Measurements from ENCODE around the gene SLC6A2. TPM values are rescaled to one million over a fixed set of nuclear protein-coding genes. Genes with fewer than 3 reads are reported as not detected.

Gene SLC6A2
- total and polyA plus RNA-seq, 2 of the 13 experiments (the other 11 are each of a cell fraction or from before 2014, with no cell fraction given) = 0.62 to 0.66 TPM

- no peak for TF ChIP-seq THAP7 (CRISPR knock-in tag; IDR thresholded peaks at IDR 0.05)
- TF ChIP-seq SKIL (CRISPR knock-in tag; IDR thresholded peaks at IDR 0.05; ENCODE audit: borderline replicate concordance) = no peak
- TF ChIP-seq FOSL2 (CRISPR knock-in tag; IDR thresholded peaks at IDR 0.05) = no peak
- no peak for TF ChIP-seq FOXM1 (CRISPR knock-in tag; IDR thresholded peaks at IDR 0.05)
- no peak for TF ChIP-seq ZFAT (CRISPR knock-in tag; conservative IDR thresholded peaks at IDR 0.05)
- TF ChIP-seq ZFP90 (CRISPR knock-in tag; IDR thresholded peaks at IDR 0.05; ENCODE audit: borderline replicate concordance) = no peak
- TF ChIP-seq TSC22D2 (CRISPR knock-in tag; IDR thresholded peaks at IDR 0.05; ENCODE audit: borderline replicate concordance) = no peak
- no peak for TF ChIP-seq TGIF2 (CRISPR knock-in tag; IDR thresholded peaks at IDR 0.05)
- no peak for TF ChIP-seq E2F2 (CRISPR knock-in tag; IDR thresholded peaks at IDR 0.05; ENCODE audit: borderline replicate concordance)
- no peak for TF ChIP-seq FOXA1 (IDR thresholded peaks at IDR 0.05)
- no peak for TF ChIP-seq FOXA1 (CRISPR knock-in tag; IDR thresholded peaks at IDR 0.05)
- peak; percentile 54 for TF ChIP-seq ZNF282 (IDR thresholded peaks at IDR 0.05; ENCODE audit: partially characterized antibody)
- TF ChIP-seq ZNF782 (CRISPR knock-in tag; IDR thresholded peaks at IDR 0.05; ENCODE audit: borderline replicate concordance) = no peak
- TF ChIP-seq HES4 (CRISPR knock-in tag; IDR thresholded peaks at IDR 0.05; ENCODE audit: borderline replicate concordance) = no peak
- TF ChIP-seq SNAI1 (CRISPR knock-in tag; IDR thresholded peaks at IDR 0.05; ENCODE audit: borderline replicate concordance) = no peak
- TF ChIP-seq ZNF329 (CRISPR knock-in tag; IDR thresholded peaks at IDR 0.05; ENCODE audit: low read depth) = peak; percentile 93
- TF ChIP-seq ATRX (CRISPR knock-in tag; IDR thresholded peaks at IDR 0.05; ENCODE audit: borderline replicate concordance) = no peak
- TF ChIP-seq SOX6 (IDR thresholded peaks at IDR 0.05) = 0 out of 2 replicates have a peak, but pooled peaks have one; percentile 50
- TF ChIP-seq SOX6 (CRISPR knock-in tag; IDR thresholded peaks at IDR 0.05) = no peak
- TF ChIP-seq REPIN1 (CRISPR knock-in tag; IDR thresholded peaks at IDR 0.05; ENCODE audit: borderline replicate concordance, low read depth) = no peak
- no peak for TF ChIP-seq KLF13 (CRISPR knock-in tag; IDR thresholded peaks at IDR 0.05)
- TF ChIP-seq ZNF264 (CRISPR knock-in tag; IDR thresholded peaks at IDR 0.05) = no peak
- TF ChIP-seq SP140L (CRISPR knock-in tag; IDR thresholded peaks at IDR 0.05; ENCODE audit: borderline replicate concordance) = no peak
- TF ChIP-seq PCBP1 (IDR thresholded peaks at IDR 0.05; ENCODE audit: borderline replicate concordance, low read depth, low read length) = no peak
- 0 out of 2 replicates have a peak, but pooled peaks have one; percentile 42 for TF ChIP-seq BHLHE40 (IDR thresholded peaks at IDR 0.05; ENCODE audit: low read length)
These were observed 79.5 kb downstream of the SLC6A2 start (continued) for GRCh38 chr16:55735120-55735781.
